Measurements from ENCODE around the gene RAD51. TPM values are rescaled to one million over a fixed set of nuclear protein-coding genes. Genes with fewer than 3 reads are reported as not detected.

RAD51 gene
- total RNA-seq, 1 donor from 2014 or later, result 4.1 TPM

GRCh38 chr15:40756938-40757337 lies 62.0 kb downstream of the RAD51 start:
- H3K36me3 Mint-ChIP-seq (ENCODE audit: low read depth), result peaks cover 12% of the 10 kb centered on the region
- ChIA-PET POLR2A (interaction anchor here (0.5 to 6.2 kb wide), 3 partner anchors 13 to 196 kb away, joined by 5 to 30 read pairs (median 5); partner anchors contain the start of genes C15orf62 and CHAC1), CTCF (interaction anchor here (0.7 to 2.0 kb wide), 3 partner anchors 12 to 28 kb away, joined by 3 to 7 read pairs (median 5); partner anchors contain the start of gene C15orf62)
- no peaks in the 10 kb centered on the region for H3K9me3 Mint-ChIP-seq
- TF ChIP-seq CTCF (IDR thresholded peaks at IDR 0.05), result no peak
- no peak overlapping the region for H3K4me3 Mint-ChIP-seq
- ATAC-seq (ENCODE audit: low read depth), result no peak
- H3K4me1 Mint-ChIP-seq, result peaks cover 25% of the 10 kb centered on the region
- no peaks in the 10 kb centered on the region for H3K27me3 Mint-ChIP-seq
- no peak for DNase-seq
- intact Hi-C loops (cut with micrococcal nuclease), result no loop called here
- no peak overlapping the region for H3K27ac Mint-ChIP-seq

- peaks cover 20% of the 10 kb centered on the region for H3K4me1 Mint-ChIP-seq
- H3K4me3 Mint-ChIP-seq, result no peak overlapping the region
- no peaks in the 10 kb centered on the region for H3K27me3 Mint-ChIP-seq
- ChIA-PET POLR2A (interaction anchor here (6.2 kb wide), 1 partner anchor 10 kb away, joined by 30 read pairs; the partner anchor contains the start of gene C15orf62), CTCF (no interaction called here)
- no peak for ATAC-seq (ENCODE audit: low read depth)
- no peaks in the 10 kb centered on the region for H3K9me3 Mint-ChIP-seq
- H3K36me3 Mint-ChIP-seq (ENCODE audit: low read depth), result peaks cover under 1% of the 10 kb centered on the region
- no peak overlapping the region for H3K27ac Mint-ChIP-seq
- intact Hi-C loops (cut with micrococcal nuclease), result no loop called here
- TF ChIP-seq CTCF (IDR thresholded peaks at IDR 0.05), result no peak
- no peak for DNase-seq
Measured at GRCh38 chr15:40759961-40760360, 65.0 kb downstream of the RAD51 start.

- TF ChIP-seq CTCF (IDR thresholded peaks at IDR 0.05), result no peak
- Mint-ChIP-seq H3K27ac (peak overlapping the region; percentile 68), H3K4me1 (peaks cover 26% of the 10 kb centered on the region), H3K4me3 (peak overlapping the region; percentile 85), H3K36me3 (ENCODE audit: low read depth) (no peaks in the 10 kb centered on the region), H3K9me3 (no peaks in the 10 kb centered on the region), H3K27me3 (no peaks in the 10 kb centered on the region)
- peak; percentile 18 for ATAC-seq (ENCODE audit: low read depth)
- DNase-seq, result peak; percentile 34
- ChIA-PET POLR2A (interaction anchor here (0.7 to 2.2 kb wide), 6 partner anchors 13 to 353 kb away, joined by 3 to 7 read pairs (median 4); partner anchors contain the start of genes INO80, RAD51 and RPUSD2), CTCF (interaction anchor here (1.0 kb wide), 1 partner anchor 20 kb away, joined by 4 read pairs; no protein-coding TSS in a partner anchor)
- intact Hi-C loops (cut with micrococcal nuclease), result no loop called here
Measured at GRCh38 chr15:40762919-40763800, 68.2 kb downstream of the RAD51 start.

- Mint-ChIP-seq H3K4me1 (peaks cover 35% of the 10 kb centered on the region), H3K4me3 (peak within 1 kb of the TSS; percentile 85), H3K27ac (peak within 1 kb of the TSS; percentile 68), H3K9me3 (no peaks in the 10 kb centered on the region), H3K36me3 (ENCODE audit: low read depth) (peaks cover 2% of the 10 kb centered on the region), H3K27me3 (no peaks in the 10 kb centered on the region)
- intact Hi-C loops (cut with micrococcal nuclease), result loop anchor here (1.0 kb wide), 1 partner anchor 9 kb away; the partner anchor contains the start of gene RMDN3
- CTCF ChIA-PET, result interaction anchor here (1.0 to 1.2 kb wide), 2 partner anchors 18 to 21 kb away, joined by 4 to 6 read pairs; no protein-coding TSS in a partner anchor
- POLR2A ChIA-PET, result interaction anchor here (1.2 to 4.2 kb wide), 7 partner anchors 12 to 211 kb away, joined by 3 to 15 read pairs (median 5); partner anchors contain the start of genes DNAJC17, RAD51 and RPUSD2
- DNase-seq (peak; percentile 64), ATAC-seq (ENCODE audit: low read depth) (peak; percentile 72)
- TF ChIP-seq CTCF (IDR thresholded peaks at IDR 0.05), result no peak
Measured at GRCh38 chr15:40763801-40764628, 69.0 kb downstream of the RAD51 start, which contains the start of gene GCHFR. Gene GCHFR, plus strand, starts transcription at chr15:40764068. Its CDS starts 113 bp downstream, at chr15:40764181.

Measured in activated B cell treated with CpG ODN at 0.5 μM for 24 hours (primary cell).